Measurements from ENCODE around the gene ZNF226.
"Not testable (repeated sequence)": the region's sequence is repeated elsewhere in the genome, so short reads cannot be mapped to it uniquely, and the experiment has no call there.

The ZNF226 gene

DNA sequence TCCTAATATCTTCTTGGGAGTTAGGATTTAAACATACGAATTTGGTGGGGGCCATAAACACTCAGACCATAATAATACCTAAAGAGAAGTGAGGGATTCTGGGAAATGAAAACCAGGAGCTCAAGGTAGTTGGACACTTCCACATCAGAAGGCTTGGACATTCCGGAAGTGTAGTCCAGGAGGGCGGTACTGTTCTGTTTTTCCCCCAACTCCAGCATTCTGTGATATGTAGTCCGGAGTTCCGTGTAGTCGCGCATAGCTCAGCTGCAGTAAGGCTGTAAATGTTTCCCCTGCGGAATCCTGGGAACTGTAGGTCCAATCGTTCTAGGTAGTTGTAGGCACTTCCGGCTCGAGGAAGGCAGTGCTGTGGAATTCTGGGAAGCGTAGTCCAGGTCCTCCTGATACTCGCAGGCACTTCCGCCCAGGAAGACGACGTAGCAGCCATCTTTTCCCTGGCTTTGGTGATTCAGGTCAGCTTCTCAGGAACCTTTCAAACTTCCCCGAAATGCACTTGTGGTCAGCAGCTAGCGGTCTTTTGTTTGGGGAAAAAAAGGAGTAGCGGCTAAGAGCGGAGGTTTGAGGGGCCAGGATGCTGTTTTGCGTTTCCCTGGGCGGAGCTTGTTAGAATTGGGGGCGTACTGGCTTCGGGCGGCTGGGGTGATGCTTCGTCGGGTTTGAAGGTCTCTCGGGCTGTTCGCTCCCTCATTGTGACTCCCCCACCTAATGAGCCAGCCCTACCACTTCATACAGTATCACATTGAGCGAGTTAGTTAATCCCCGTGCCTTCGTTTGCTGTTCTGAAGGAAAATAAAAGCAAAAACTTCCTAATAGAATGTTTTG, at the start of gene ZNF226:
TSS of gene ZNF226 (plus strand) at position 428 of the 840 bp plus-strand sequence. CDS start 4,981 bp downstream, outside the sequence.
- peak within 1 kb of the TSS; percentile 84 for H3K4me3 ChIP-seq (ENCODE audit: low read length)
- TF ChIP-seq, protein P1, sequence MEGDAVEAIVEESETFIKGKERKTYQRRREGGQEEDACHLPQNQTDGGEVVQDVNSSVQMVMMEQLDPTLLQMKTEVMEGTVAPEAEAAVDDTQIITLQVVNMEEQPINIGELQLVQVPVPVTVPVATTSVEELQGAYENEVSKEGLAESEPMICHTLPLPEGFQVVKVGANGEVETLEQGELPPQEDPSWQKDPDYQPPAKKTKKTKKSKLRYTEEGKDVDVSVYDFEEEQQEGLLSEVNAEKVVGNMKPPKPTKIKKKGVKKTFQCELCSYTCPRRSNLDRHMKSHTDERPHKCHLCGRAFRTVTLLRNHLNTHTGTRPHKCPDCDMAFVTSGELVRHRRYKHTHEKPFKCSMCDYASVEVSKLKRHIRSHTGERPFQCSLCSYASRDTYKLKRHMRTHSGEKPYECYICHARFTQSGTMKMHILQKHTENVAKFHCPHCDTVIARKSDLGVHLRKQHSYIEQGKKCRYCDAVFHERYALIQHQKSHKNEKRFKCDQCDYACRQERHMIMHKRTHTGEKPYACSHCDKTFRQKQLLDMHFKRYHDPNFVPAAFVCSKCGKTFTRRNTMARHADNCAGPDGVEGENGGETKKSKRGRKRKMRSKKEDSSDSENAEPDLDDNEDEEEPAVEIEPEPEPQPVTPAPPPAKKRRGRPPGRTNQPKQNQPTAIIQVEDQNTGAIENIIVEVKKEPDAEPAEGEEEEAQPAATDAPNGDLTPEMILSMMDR (IDR thresholded peaks at IDR 0.05; ENCODE audit: low read depth, low read length) = no peak
- peaks cover 12% of the 10 kb centered on the region; the same call in 1 of the 2 replicates for H3K79me2 ChIP-seq (ENCODE audit: low read length)
- peaks cover 7% of the 10 kb centered on the region for H3K4me1 ChIP-seq (ENCODE audit: low read length)
- no peaks in the 10 kb centered on the region for H4K20me1 ChIP-seq (ENCODE audit: insufficient read depth, low read length)
- H3K9me3 ChIP-seq (ENCODE audit: insufficient read depth, low read length) = peaks cover 15% of the 10 kb centered on the region; the same call in 1 of the 2 replicates
- no peaks in the 10 kb centered on the region for H3K27me3 ChIP-seq (ENCODE audit: low read depth, low read length)
- peak within 1 kb of the TSS; percentile 90 for H3K4me2 ChIP-seq (ENCODE audit: low read length)
- H3K9ac ChIP-seq (ENCODE audit: low read length) = peak within 1 kb of the TSS; percentile 78
- peak within 1 kb of the TSS; percentile 93 for H2AFZ ChIP-seq (ENCODE audit: low read depth, low read length)
- peak within 1 kb of the TSS; percentile 42 for H3K27ac ChIP-seq (ENCODE audit: low read length)
- peaks cover 38% of the 10 kb centered on the region for H3K36me3 ChIP-seq (replicated peaks; ENCODE audit: low read depth, low read length)

DNA sequence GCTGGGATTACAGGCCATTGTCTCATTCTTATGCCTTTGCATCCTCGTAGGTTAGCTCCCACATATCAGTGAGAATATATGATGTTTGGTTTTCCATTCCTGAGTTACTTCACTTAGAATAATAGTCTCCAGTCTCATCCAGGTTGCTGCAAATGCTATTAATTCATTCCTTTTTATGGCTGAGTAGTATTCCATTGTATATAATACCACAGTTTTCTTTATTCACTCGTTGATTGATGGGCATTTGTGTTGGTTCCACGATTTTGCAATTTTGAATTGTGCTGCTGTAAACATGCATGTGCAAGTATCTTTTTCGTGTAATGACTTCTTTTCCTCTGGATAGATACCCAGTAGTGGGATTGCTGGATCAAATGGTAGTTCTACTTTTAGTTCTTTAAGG, 43.7 kb upstream of the ZNF226 start:
- H4K20me1 ChIP-seq (ENCODE audit: insufficient read depth, low read length); H3K79me2 ChIP-seq (ENCODE audit: low read length); H3K9me3 ChIP-seq (ENCODE audit: insufficient read depth, low read length); H3K9ac ChIP-seq (ENCODE audit: low read length); H2AFZ ChIP-seq (ENCODE audit: low read depth, low read length); H3K27ac ChIP-seq (ENCODE audit: low read length); H3K4me2 ChIP-seq (ENCODE audit: low read length); H3K4me3 ChIP-seq (ENCODE audit: low read length); H3K27me3 ChIP-seq (ENCODE audit: low read depth, low read length); H3K4me1 ChIP-seq (ENCODE audit: low read length): not testable (repeated sequence)
- peaks cover 45% of the 10 kb centered on the region for H3K36me3 ChIP-seq (replicated peaks; ENCODE audit: low read depth, low read length)

DNA sequence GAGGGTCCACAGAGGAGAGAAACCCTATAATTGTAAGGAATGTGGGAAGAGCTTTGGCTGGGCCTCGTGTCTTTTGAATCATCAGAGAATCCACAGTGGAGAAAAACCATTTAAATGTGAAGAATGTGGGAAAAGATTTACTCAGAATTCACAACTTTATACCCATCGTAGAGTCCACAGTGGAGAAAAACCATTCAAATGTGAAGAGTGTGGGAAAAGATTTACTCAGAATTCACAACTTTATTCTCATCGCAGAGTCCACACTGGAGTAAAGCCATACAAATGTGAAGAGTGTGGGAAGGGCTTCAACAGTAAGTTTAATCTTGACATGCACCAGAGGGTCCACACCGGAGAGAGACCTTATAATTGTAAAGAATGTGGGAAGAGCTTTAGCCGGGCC, 32.9 kb upstream of the ZNF226 start:
- no peaks in the 10 kb centered on the region for H4K20me1 ChIP-seq (ENCODE audit: insufficient read depth, low read length)
- H3K4me1 ChIP-seq (ENCODE audit: low read length) = no peaks in the 10 kb centered on the region
- no peaks in the 10 kb centered on the region for H3K79me2 ChIP-seq (ENCODE audit: low read length)
- no peak overlapping the region for H3K27ac ChIP-seq (ENCODE audit: low read length)
- no peak overlapping the region for H3K4me2 ChIP-seq (ENCODE audit: low read length)
- H3K9me3 ChIP-seq (ENCODE audit: insufficient read depth, low read length) = peaks cover 32% of the 10 kb centered on the region
- H2AFZ ChIP-seq (ENCODE audit: low read depth, low read length) = no peak overlapping the region
- TF ChIP-seq, protein P1 (IDR thresholded peaks at IDR 0.05; ENCODE audit: low read depth, low read length) = no peak
- TF ChIP-seq EZH2phosphoT487 (IDR thresholded peaks at IDR 0.05; ENCODE audit: low read depth) = no peak
- H3K9ac ChIP-seq (ENCODE audit: low read length) = no peak overlapping the region
- no peaks in the 10 kb centered on the region for H3K27me3 ChIP-seq (ENCODE audit: low read depth, low read length)
- H3K36me3 ChIP-seq (replicated peaks; ENCODE audit: low read depth, low read length) = peaks cover 55% of the 10 kb centered on the region
- H3K4me3 ChIP-seq (ENCODE audit: low read length) = no peak overlapping the region

DNA sequence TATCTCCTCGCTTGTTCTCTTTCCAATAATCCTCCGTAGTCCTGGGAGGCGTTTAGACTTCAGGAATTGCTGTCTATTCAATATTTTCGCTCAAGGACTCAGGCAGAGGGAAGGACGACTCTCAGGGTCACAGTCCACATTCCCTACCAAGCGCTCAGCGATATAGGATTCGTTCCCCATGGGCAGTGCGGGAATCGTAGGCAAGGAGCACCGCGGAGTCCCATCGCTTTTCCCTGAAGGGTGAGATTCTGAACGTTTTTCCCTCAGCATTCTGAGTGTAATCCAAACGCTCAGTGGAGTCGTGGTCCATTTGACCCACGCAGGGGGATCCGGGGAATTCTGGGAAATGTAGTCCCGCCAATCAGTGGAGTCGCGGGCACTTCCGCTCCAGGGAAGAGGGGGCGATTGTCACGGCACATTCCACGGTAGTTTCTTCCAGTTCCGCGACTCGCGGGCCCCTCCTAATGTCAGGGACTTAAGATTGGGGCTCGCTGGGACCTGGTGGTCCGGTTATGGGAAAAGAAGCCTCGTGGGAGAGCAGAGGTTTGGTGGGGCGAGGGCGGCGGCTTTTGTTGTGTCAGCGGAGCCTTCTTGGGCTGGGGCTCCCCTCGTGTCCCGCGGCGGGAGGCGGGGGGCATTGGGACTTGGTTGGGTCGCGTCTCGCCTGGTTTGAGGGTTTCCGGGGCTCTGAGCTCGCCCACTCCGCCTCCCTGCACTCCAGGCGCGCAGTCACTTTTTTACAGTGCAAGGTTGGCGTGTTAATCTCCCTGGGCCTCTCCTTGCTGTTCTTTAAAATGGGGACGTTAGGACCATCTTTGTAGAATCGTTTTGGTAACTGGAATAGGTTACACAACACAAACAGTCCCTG, 23.5 kb upstream of the ZNF226 start, which contains the start of gene ZNF234:
TSS of gene ZNF234 (plus strand) at position 364 of the 868 bp plus-strand sequence. CDS start 3,079 bp downstream, outside the sequence.
- H3K9ac ChIP-seq (ENCODE audit: low read length) = no peak within 1 kb of the TSS; the same call in 1 of the 2 replicates
- no peaks in the 10 kb centered on the region for H3K79me2 ChIP-seq (ENCODE audit: low read length)
- TF ChIP-seq EZH2phosphoT487 (IDR thresholded peaks at IDR 0.05; ENCODE audit: low read depth) = no peak
- TF ChIP-seq, protein P1 (IDR thresholded peaks at IDR 0.05; ENCODE audit: low read depth, low read length) = no peak
- H3K4me1 ChIP-seq (ENCODE audit: low read length) = no peaks in the 10 kb centered on the region
- peak within 1 kb of the TSS; percentile 20 for H3K4me2 ChIP-seq (ENCODE audit: low read length)
- H3K36me3 ChIP-seq (replicated peaks; ENCODE audit: low read depth, low read length) = no peaks in the 10 kb centered on the region
- peak within 1 kb of the TSS; percentile 73 for H3K4me3 ChIP-seq (ENCODE audit: low read length)
- no peaks in the 10 kb centered on the region for H4K20me1 ChIP-seq (ENCODE audit: insufficient read depth, low read length)
- H3K27me3 ChIP-seq (ENCODE audit: low read depth, low read length) = no peaks in the 10 kb centered on the region
- no peak within 1 kb of the TSS for H3K27ac ChIP-seq (ENCODE audit: low read length)
- H2AFZ ChIP-seq (ENCODE audit: low read depth, low read length) = peak within 1 kb of the TSS; percentile 64; the same call in 1 of the 2 replicates
- H3K9me3 ChIP-seq (ENCODE audit: insufficient read depth, low read length) = 0 out of 2 replicates have a peak, but pooled peaks cover 3% of the 10 kb centered on the region

Measured in OCI-LY3 (cell line).